Neural cell (in vitro differentiated cells): ENCODE measurements around the gene KRT37. TPM values are rescaled to one million over a fixed set of nuclear protein-coding genes. Genes with fewer than 3 reads are reported as not detected.

ENCODE experiments used
- H2AFZ ChIP-seq: fragments of 200-600, 300-800 bp; sonication (generic), shearing (Covaris generic); 2 replicates; pipeline ENCODE4 v1.6.0; 2014; ENCODE audit warnings: low read depth, mild to moderate bottlenecking, antibody characterized with exemption, low read length, moderate library complexity
- H3F3A ChIP-seq: fragments of 200-600 bp; shearing (Covaris generic); 2 replicates; pipeline ENCODE4 v1.6.1; 2016; ENCODE audit warnings: mild to moderate bottlenecking, moderate library complexity, mixed read lengths, antibody characterized with exemption, low read length; ENCODE audit not compliant: insufficient read depth, poor library complexity, severe bottlenecking
- H3K27ac ChIP-seq: fragments of 200-600, 300-800 bp; sonication (generic), shearing (Covaris generic); 2 replicates; pipeline ENCODE4 v1.5.1; 2014; ENCODE audit warnings: mild to moderate bottlenecking, low read length, moderate library complexity
- H3K27me3 ChIP-seq: fragments of 300-800, 200-600 bp; sonication (generic), shearing (Covaris generic); 2 replicates; pipeline ENCODE4 v1.6.0; 2014; ENCODE audit warnings: mild to moderate bottlenecking, low read depth, low read length, moderate library complexity; ENCODE audit not compliant: insufficient read depth
- H3K36me3 ChIP-seq: fragments of 300-800, 200-600 bp; sonication (generic), shearing (Covaris generic); 2 replicates; pipeline ENCODE4 v1.5.1; 2014; ENCODE audit warnings: mild to moderate bottlenecking, antibody characterized with exemption, low read length, moderate library complexity; ENCODE audit not compliant: insufficient read depth
- H3K4me2 ChIP-seq: fragments of 300-800, 200-600 bp; sonication (generic), shearing (Covaris generic); 2 replicates; pipeline ENCODE4 v1.6.0; 2014; ENCODE audit warnings: mild to moderate bottlenecking, low read length
- H3K4me3 ChIP-seq: fragments of 300-800, 200-600 bp; sonication (generic), shearing (Covaris generic); 2 replicates; pipeline ENCODE4 v1.5.1; 2014; ENCODE audit warnings: mild to moderate bottlenecking, low read length, moderate library complexity
- H3K79me2 ChIP-seq: fragments of 200-600 bp; shearing (Covaris generic); replicated peaks from 2 replicates; pipeline ENCODE4 v1.6.0; 2014; ENCODE audit warnings: mild to moderate bottlenecking, low read length, moderate library complexity; ENCODE audit not compliant: insufficient read depth
- H3K9ac ChIP-seq: fragments of 300-800, 200-600 bp; sonication (generic), shearing (Covaris generic); 2 replicates; pipeline ENCODE4 v1.6.1; 2016; ENCODE audit warnings: mild to moderate bottlenecking, low read length, mixed read lengths
- H3K9me2 ChIP-seq: fragments of 200-600 bp; shearing (Covaris generic); 2 replicates; pipeline ENCODE4 v1.6.1; 2016; ENCODE audit warnings: mild to moderate bottlenecking, low read length, mixed read lengths; ENCODE audit not compliant: insufficient read depth
- H3K9me3 ChIP-seq: fragments of 200-600, 300-800 bp; sonication (generic), shearing (Covaris generic); 2 replicates; pipeline ENCODE4 v1.6.1; 2016; ENCODE audit warnings: mild to moderate bottlenecking, mixed run types, low read length, moderate library complexity, mixed read lengths
- H4K20me1 ChIP-seq: fragments of 200-600 bp; shearing (Covaris generic); 2 replicates; pipeline ENCODE4 v1.6.1; 2016; ENCODE audit warnings: mild to moderate bottlenecking, mixed run types; ENCODE audit not compliant: insufficient read depth
- EP300 ChIP-seq: fragments of 450-650 bp; conservative IDR thresholded peaks from 2 replicates; pipeline ENCODE4 v1.6.1; 2014; ENCODE audit warnings: antibody characterized with exemption, mild to moderate bottlenecking, moderate library complexity; ENCODE audit not compliant: poor library complexity, severe bottlenecking
- EZH2 ChIP-seq: fragments of 200-600, 300-800 bp; shearing (Covaris generic), sonication (generic); IDR thresholded peaks from 2 replicates; pipeline ENCODE4 v1.6.1; 2014; ENCODE audit warnings: antibody characterized with exemption, low read length, borderline replicate concordance, mild to moderate bottlenecking; ENCODE audit not compliant: insufficient read depth, poor library complexity, severe bottlenecking
- MXI1 ChIP-seq: fragments of 450-650 bp; conservative IDR thresholded peaks from 2 replicates; pipeline ENCODE4 v1.6.1; 2014; ENCODE audit warnings: antibody characterized with exemption, mild to moderate bottlenecking; ENCODE audit not compliant: poor library complexity, severe bottlenecking
- POLR2AphosphoS5 ChIP-seq: IDR thresholded peaks from 2 replicates; pipeline ENCODE4 v1.6.1; 2012
- RAD21 ChIP-seq: fragments of 450-650 bp; conservative IDR thresholded peaks from 2 replicates; pipeline ENCODE4 v1.6.1; 2014; ENCODE audit warnings: antibody characterized with exemption, mild to moderate bottlenecking, moderate library complexity
- SMC3 ChIP-seq: fragments of 450-650 bp; conservative IDR thresholded peaks from 2 replicates; pipeline ENCODE4 v1.6.1; 2014; ENCODE audit warnings: antibody characterized with exemption, mild to moderate bottlenecking, moderate library complexity; ENCODE audit not compliant: poor library complexity
- TAF1 ChIP-seq: IDR thresholded peaks from 2 replicates; pipeline ENCODE4 v1.6.1; 2012; ENCODE audit warnings: low read depth
- polyA plus RNA-seq: library from polyadenylated mRNA; depleted of rRNA; stranded (reverse); fragments of >200 nt; gene quantifications from 2 replicates; pipeline ENCODE4 v1.2.3, GENCODE V29; 2014
- TF ChIP-seq, protein P1 (sequence below): IDR thresholded peaks from 2 replicates; pipeline ENCODE4 v1.6.1; 2012; ENCODE audit warnings: borderline replicate concordance
- TF ChIP-seq, protein P2 (sequence below): fragments of 450-650 bp; IDR thresholded peaks from 2 replicates; pipeline ENCODE4 v1.5.1; 2014; ENCODE audit warnings: antibody characterized with exemption, mild to moderate bottlenecking, moderate library complexity; ENCODE audit not compliant: poor library complexity, severe bottlenecking

The KRT37 gene
- polyA plus RNA-seq, 1 donor from 2014 or later = not detected

- Histone ChIP-seq H3K4me2 (no peak overlapping the region), H3K27me3 (no peaks in the 10 kb centered on the region), H4K20me1 (no peaks in the 10 kb centered on the region), H3K36me3 (no peaks in the 10 kb centered on the region), H3K4me3 (no peak overlapping the region), H3K9me3 (no peaks in the 10 kb centered on the region), H3F3A (no peaks in the 10 kb centered on the region), H3K9ac (no peak overlapping the region), H3K27ac (no peak overlapping the region), H3K79me2 (no peaks in the 10 kb centered on the region), H2AFZ (no peak overlapping the region), H3K9me2 (no peaks in the 10 kb centered on the region)
- TF ChIP-seq, protein P1, sequence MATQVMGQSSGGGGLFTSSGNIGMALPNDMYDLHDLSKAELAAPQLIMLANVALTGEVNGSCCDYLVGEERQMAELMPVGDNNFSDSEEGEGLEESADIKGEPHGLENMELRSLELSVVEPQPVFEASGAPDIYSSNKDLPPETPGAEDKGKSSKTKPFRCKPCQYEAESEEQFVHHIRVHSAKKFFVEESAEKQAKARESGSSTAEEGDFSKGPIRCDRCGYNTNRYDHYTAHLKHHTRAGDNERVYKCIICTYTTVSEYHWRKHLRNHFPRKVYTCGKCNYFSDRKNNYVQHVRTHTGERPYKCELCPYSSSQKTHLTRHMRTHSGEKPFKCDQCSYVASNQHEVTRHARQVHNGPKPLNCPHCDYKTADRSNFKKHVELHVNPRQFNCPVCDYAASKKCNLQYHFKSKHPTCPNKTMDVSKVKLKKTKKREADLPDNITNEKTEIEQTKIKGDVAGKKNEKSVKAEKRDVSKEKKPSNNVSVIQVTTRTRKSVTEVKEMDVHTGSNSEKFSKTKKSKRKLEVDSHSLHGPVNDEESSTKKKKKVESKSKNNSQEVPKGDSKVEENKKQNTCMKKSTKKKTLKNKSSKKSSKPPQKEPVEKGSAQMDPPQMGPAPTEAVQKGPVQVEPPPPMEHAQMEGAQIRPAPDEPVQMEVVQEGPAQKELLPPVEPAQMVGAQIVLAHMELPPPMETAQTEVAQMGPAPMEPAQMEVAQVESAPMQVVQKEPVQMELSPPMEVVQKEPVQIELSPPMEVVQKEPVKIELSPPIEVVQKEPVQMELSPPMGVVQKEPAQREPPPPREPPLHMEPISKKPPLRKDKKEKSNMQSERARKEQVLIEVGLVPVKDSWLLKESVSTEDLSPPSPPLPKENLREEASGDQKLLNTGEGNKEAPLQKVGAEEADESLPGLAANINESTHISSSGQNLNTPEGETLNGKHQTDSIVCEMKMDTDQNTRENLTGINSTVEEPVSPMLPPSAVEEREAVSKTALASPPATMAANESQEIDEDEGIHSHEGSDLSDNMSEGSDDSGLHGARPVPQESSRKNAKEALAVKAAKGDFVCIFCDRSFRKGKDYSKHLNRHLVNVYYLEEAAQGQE = no peak
- TF ChIP-seq MXI1 (no peak), RAD21 (no peak), EZH2 (no peak), SMC3 (no peak), EP300 (no peak), TAF1 (no peak), POLR2AphosphoS5 (no peak)
- TF ChIP-seq, protein P2, sequence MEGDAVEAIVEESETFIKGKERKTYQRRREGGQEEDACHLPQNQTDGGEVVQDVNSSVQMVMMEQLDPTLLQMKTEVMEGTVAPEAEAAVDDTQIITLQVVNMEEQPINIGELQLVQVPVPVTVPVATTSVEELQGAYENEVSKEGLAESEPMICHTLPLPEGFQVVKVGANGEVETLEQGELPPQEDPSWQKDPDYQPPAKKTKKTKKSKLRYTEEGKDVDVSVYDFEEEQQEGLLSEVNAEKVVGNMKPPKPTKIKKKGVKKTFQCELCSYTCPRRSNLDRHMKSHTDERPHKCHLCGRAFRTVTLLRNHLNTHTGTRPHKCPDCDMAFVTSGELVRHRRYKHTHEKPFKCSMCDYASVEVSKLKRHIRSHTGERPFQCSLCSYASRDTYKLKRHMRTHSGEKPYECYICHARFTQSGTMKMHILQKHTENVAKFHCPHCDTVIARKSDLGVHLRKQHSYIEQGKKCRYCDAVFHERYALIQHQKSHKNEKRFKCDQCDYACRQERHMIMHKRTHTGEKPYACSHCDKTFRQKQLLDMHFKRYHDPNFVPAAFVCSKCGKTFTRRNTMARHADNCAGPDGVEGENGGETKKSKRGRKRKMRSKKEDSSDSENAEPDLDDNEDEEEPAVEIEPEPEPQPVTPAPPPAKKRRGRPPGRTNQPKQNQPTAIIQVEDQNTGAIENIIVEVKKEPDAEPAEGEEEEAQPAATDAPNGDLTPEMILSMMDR = no peak
These were observed 30.9 kb upstream of the KRT37 start for GRCh38 chr17:41455236-41455635.

DNA sequence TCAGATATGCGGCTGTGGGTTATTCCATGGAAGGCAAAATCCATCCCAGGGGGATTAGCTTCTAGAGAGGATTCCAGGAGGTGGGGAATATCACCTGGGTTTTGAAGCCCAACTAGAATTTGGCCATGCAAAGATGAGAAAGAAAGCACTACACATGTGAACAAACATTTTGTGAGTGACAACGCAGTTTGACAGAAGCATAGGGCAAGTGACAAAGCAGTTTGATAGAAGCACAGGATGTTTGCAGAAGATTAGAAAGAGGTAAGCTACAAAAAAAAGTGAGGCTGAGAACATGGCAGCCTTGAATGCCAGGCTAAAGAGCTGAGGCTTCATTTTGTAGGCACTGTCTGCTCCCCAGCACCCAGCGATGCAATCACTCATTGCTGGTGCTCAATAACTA, 28.7 kb upstream of the KRT37 start:
- no peak overlapping the region for H2AFZ ChIP-seq
- no peak overlapping the region for H3K4me2 ChIP-seq
- no peaks in the 10 kb centered on the region for H3K79me2 ChIP-seq
- no peaks in the 10 kb centered on the region for H3K27me3 ChIP-seq
- H4K20me1 ChIP-seq = no peaks in the 10 kb centered on the region
- no peak overlapping the region for H3K27ac ChIP-seq
- no peak overlapping the region for H3K4me3 ChIP-seq
- no peaks in the 10 kb centered on the region for H3K9me3 ChIP-seq
- H3F3A ChIP-seq = no peaks in the 10 kb centered on the region
- no peak overlapping the region for H3K9ac ChIP-seq
- TF ChIP-seq MXI1 (no peak), SMC3 (no peak)
- H3K9me2 ChIP-seq = no peaks in the 10 kb centered on the region
- no peaks in the 10 kb centered on the region for H3K36me3 ChIP-seq

GRCh38 chr17:41452281-41452680, 27.9 kb upstream of the KRT37 start:
- H3K9me2 ChIP-seq = no peaks in the 10 kb centered on the region
- no peaks in the 10 kb centered on the region for H3K27me3 ChIP-seq

More at GRCh38 chr17:41452281-41452680, 27.9 kb upstream of the KRT37 start:
- no peak overlapping the region for H3K4me3 ChIP-seq
- no peak overlapping the region for H3K4me2 ChIP-seq
- no peaks in the 10 kb centered on the region for H3K36me3 ChIP-seq
- H3K9me3 ChIP-seq = no peaks in the 10 kb centered on the region
- H3K79me2 ChIP-seq = no peaks in the 10 kb centered on the region
- no peaks in the 10 kb centered on the region for H3F3A ChIP-seq
- H3K9ac ChIP-seq = no peak overlapping the region
- H2AFZ ChIP-seq = no peak overlapping the region
- no peak overlapping the region for H3K27ac ChIP-seq
- TF ChIP-seq EP300 (no peak), POLR2AphosphoS5 (no peak), RAD21 (no peak), EZH2 (no peak), TAF1 (no peak), MXI1 (no peak), SMC3 (no peak)
- TF ChIP-seq, protein P2 = no peak
- TF ChIP-seq, protein P1 = no peak
- no peaks in the 10 kb centered on the region for H4K20me1 ChIP-seq
